ENCODE results near the gene CES1.
"Not testable (repeated sequence)": the region's sequence is repeated elsewhere in the genome, so short reads cannot be mapped to it uniquely, and the experiment has no call there.

Gene CES1

DNA sequence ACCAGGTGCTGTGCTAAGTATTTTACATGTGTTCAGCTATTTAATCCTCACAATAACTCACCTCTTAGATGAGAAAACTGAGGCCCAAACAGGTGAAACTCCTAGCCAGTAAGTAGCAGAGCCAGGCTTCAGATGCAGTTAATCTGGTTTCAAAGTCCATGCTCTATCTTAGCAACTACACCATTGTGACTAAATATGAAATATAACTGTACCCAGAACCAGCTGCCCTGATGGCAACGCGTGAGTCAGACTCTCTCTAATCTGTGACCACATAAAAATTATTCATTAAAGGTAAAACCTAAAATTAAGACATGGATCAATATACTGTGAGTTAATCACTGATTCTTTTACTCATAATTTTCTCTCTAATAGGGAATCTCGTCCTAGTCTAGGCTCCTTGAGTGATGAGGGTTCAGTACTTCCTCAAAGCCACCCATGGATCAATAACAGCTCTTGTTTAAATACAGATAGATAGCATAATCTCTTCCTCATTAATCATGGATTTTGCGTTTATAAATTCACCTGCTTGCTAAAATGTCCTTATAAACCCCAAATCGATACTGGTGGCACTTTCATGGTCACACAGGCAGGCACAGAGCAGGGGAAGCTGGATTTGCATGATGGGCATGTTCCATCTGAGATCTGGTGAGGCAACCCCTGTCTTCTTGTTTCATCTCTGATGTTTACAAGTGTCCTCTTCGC lies 50.7 kb downstream of the CES1 start:
- not testable (repeated sequence) for DNase-seq

DNA sequence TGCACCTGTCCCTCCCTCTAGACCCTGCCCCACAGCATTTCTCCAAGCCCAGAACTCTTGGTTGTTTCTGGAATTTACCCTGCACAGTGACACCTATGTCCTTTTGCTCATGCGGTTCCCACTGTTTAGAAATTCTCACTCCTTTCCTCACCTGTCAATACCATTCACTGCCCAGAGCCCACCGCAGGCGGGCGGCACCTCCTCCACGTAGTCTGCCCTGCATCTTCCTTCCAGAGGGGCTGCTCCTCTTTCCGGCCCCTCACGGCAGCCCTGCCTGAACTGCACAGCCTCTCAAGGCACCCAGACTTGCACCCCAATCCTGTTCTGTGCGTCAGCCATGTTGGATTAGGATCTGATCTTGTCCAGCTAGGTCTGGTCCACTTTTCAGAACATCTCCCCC lies 51.4 kb downstream of the CES1 start:
- not testable (repeated sequence) for DNase-seq

DNA sequence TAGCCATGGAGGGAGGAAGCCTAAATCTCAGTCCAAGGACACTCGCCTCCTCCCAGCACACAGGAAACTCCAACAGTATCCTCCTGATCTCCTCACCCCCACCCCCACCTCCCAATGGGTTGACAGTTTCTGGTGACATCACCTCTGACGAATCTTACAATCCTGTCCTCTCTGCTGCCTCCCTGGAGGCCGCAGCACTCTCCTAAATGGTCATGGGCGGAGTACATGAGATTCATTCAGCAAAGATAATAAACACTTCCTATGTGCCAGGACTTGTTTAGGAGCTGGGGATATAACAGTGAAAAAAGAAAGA lies 52.8 kb downstream of the CES1 start:
- DNase-seq, result not testable (repeated sequence)

DNA sequence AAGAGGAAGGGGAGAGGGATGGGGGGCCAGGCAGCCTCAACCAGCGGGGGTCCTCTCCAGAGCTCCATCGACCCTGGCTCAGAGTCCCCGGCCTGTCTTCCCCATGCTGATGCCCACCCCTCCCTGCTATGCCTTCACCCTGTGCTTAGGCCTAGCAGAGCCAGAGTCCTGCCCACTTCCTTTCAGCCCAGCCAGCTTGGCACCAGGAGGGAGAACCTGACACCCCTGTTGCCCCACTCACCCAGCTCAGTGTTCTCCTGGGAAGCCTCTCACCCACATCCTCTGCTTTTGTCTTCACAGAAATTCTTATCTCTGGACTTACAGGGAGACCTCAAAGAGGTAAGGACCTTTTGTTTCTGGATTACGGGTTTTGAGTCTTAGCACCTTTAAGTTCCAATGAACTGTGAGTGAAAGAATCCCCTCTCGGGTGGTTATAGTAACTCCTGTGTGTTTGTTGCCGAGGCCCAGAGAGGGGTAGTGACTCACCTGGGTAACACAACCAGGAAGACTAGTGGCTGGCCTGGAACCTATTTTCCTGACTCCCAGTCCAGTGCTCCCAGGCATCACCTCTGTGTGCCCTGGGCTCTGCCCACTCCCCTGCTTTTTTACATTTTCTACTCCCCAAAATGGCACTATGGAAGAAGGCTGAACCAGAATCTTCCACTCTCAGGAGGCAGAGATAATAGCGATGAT lies 53.3 kb downstream of the CES1 start:
- no peak for DNase-seq

DNA sequence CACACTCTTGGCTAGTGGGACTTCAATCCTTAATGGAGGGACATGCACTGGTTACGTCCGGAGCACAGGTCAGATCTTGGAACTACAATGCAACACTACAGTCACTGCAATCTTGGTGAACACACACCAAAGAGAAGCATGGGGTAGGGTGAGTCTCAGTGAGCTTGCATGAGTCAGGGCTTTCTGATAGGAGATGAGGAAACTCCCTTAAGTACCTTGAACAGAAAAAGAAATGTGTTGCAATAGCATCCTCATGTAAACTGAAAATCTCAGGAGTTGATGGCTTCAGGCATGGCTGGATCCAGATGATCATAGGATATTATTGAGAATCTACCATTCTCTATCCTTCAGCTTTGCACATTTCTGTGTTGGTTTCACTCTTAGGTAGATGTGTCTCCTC lies 54.1 kb downstream of the CES1 start:
- no peak for DNase-seq

DNA sequence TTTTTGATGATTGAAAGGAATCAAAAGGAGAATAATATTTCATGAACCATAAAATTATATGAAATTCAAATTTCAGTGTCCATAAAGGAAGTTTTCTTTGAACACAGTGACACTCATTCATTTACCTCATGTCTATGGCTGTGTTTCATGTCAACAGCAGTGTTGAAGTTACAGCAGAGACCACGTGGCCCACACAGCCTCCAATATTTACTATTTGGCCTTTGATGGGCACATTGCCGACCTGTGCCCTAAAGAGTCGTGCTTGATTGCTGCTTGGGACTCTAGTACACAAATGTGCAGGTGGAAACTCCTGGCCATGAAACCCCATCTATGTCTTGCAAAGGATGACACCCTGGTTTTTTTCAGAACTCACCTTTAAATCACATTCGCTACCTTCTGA lies 57.0 kb downstream of the CES1 start:
- DNase-seq, result no peak

DNA sequence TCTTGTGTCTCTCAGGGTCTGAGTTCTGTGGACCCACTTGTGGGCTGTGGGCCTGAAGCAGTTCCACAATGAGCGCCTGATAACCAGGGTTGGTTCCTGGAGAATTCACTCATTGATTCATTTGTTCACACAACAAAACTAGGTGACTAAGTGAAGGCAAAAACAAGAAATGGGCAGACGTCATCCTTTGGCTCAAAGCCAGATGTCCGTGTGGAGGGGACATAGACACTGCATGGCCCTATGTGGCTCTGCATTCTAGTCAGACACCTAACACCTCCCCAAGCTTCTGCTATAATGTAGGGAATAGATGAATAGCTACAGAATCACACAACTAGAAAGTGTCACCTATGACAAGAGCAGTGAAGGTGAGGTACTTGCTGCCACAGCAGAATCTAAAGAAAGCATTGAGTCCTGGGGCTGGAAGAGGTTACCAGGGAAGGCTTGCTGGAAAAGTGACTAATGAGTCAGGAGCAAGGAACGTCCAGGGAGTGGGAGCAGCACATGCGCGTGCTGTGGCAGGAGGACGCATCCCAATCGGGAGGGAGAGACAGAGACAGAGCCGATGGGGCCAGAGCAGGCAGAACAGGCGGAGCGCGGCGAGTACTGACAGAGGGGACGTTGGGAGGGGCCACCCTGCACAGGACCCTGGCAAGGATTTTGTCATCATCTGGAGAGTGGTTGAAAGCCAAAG lies 58.9 kb downstream of the CES1 start:
- no peak for DNase-seq

DNA sequence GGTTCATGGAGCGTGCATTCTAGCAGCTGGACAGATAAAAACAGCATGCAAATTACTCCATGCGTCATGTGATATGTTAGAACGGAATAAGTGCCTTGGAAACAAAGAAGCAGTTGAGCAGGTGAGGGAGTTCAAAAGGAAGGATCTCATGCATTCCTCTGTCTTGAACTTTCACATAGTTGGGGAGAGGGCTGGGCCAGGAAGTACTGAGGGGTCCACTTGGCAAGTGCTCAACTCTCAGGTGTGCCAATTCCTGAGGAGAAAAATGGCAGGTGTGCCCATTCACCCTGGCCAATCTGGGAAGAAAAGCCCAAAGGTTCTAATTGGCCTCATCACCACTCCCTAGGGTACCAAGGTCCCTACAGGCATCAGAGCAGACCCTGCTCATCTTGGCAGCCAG lies 67.7 kb downstream of the CES1 start:
- no peak for DNase-seq

DNA sequence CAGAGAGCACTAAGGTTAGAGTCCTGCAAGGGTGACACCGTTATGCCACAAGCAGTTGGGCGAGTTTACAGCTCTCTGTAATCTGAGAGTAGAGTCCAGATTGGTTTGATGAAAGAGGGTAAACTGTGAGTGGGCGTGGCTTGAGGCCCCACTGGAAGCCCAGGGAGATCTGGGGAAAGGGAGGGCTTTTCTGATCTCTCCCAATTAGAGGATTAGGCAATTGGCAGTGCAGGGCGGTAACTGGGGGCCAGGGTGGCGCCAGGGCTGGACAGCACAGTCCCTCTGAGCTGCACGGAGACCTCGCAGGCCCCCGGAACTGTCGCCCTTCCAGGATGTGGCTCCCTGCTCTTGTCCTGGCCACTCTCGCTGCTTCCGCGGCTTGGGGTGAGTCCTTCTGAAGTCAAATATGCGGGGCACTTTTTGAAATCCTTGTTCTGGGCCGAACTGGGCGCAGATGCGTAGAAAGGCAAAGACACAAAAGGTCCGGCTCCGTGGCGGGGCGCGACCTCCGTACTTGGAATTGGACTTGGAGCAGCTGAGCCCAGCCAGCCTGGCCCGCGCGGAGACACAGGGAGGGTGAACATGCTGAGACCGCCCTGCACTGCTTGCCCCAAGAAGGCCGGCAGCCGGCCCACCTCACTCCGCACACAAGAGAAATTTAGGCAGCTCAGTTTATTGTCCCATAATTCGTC lies 72.4 kb downstream of the CES1 start:
- DNase-seq, result no peak

DNA sequence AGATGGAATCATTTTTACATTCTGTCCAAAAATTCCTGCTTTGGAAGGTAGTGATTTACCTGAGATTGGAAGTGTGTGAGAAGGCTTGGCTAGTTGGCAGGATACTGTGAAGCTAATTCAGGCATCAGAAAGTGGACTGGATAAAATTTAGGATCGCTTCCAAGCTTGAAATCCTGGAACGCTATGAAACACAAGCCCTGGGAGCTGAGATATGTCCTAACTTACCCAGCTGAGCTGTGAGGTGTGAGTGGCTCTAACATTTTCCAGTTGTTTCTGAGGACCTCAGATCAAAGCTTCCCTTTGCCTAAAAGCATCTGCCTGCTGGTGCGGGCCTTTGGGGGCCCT lies 73.0 kb downstream of the CES1 start:
- not testable (repeated sequence) for DNase-seq

DNA sequence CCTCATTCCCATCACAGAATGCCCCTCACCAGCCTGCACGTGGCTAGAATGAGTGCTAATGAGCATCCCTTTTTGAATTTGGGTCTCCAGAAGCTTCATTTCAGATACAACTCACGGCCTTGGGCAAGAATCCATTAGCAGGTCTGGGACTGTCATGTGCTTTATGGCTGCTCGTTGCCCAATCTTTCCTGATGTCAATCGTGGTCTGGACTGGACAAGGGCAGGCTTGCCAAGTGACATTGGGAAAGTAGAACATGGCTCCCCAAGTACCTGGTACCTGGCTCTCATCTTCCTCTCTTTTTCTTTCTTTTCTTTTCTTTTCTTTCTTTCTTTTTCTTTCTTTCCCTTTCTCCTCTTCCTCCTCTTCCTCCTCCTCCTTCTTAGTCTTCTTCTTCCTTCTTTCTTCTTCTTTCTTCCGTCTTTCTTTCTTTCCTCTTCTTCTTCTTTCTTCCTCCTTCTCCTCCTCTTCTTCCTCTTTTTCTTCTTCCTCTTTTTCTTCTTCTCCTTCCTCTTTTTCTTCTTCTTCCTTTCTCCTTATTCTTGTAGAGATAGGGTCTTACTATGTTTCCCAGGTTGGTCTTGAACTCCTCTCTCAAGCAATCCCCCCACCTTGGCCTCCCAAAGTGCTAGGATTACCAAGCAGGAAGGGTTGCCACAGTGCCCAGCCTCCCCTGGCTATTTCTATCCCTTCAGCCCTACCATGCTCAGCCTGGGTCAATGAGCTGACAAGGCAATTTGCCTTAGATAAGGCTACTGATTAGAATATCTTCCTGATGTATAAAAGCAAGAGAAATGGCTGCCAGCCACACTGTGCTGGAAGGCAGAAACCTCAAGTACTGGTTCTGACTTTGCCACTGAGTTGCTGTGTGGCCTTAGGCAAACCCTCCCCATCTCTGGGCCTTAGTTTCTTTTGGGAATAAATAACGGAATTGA lies 75.0 kb downstream of the CES1 start:
- not testable (repeated sequence) for DNase-seq

DNA sequence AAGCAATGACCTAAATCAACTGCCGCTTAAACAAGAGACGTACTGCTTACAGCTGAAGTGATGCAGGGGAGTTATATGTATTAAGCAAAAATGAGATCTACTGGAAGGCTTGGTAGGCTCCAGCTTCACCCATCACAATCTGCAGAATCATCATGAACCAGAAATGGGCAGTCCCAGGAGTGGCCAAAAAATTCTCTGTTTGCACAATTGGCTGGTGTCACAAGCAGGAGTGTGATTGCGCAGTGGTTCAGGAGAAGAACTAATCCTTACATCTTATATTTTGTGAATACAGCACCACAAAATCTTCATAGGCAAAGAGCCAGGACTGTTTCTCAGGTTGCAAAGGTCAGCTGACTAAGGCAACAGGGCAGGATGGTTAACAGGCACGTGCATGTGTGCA lies 75.9 kb downstream of the CES1 start:
- no peak for DNase-seq

DNA sequence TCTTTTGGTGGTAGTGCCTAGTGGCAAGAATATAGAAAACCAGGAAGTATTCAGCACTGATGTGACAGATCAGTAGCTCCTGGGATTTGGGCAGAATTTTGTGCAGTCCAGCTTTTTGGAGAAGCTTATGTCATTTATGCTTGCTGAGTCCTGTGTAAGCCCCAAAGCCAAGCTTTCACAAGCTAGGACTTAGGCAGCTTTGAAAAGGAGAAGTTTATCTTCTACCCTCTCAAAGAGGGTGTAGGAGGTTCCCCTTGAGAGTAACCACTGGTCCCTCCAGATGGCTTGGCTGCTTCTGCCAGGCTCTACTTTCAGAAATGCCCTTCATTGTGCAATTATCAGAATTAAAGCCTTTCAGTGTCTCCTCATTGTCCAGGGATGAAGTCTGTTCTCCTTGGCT lies 78.8 kb downstream of the CES1 start:
- DNase-seq, result no peak

DNA sequence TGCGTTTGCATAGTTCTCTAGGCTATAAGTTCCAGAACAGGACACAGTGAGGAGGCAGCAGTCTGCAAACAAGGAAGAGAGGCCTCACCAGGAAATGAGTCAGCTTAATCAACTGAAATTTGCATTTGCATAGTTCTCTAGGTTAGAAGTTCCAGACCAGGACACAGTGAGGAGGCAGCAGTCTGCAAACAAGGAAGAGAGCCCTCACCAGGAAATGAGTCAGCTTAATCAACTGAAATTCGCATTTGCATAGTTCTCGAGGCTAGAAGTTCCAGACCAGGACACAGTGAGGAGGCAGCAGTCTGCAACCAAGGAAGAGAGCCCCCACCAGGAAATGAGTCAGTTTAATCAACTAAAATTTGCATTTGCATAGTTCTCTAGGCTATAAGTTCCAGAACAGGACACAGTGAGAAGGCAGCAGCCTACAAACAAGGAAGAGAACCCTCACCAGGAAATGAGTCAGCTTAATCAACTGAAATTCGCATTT lies 79.7 kb downstream of the CES1 start:
- DNase-seq, result not testable (repeated sequence)
